ENCODE results near the gene GALNT12.

Gene GALNT12

GRCh38 chr9:98869078-98869745, 61.7 kb downstream of the GALNT12 start:
- CTCF ChIA-PET, result interaction anchor here (0.6 to 1.4 kb wide), 3 partner anchors 11 to 759 kb away, joined by 3 to 4 read pairs (median 4); no protein-coding TSS in a partner anchor
- no peaks in the 10 kb centered on the region for H3K9me3 ChIP-seq (ENCODE audit: control insufficient read depth, insufficient read depth, low read depth, low read length)
- TF ChIP-seq RBAK (tag by site-specific recombination; IDR thresholded peaks at IDR 0.05) (peak; percentile 88; the same call in 1 of the 2 replicates), ZNF302 (tag by site-specific recombination; IDR thresholded peaks at IDR 0.05; ENCODE audit: low read depth) (no peak), ZNF654 (tag by site-specific recombination; IDR thresholded peaks at IDR 0.05; ENCODE audit: low read depth) (no peak), YY2 (tag by site-specific recombination; IDR thresholded peaks at IDR 0.05) (no peak)
- no peaks in the 10 kb centered on the region for H3K4me1 ChIP-seq (ENCODE audit: control insufficient read depth, insufficient read depth, low read length)
- H3K27ac ChIP-seq (ENCODE audit: extremely low read depth, low read depth, low read length), result no peak overlapping the region
- no peak overlapping the region for H3K4me3 ChIP-seq (ENCODE audit: low read depth, low read length)
- no peaks in the 10 kb centered on the region for H3K36me3 ChIP-seq (ENCODE audit: control insufficient read depth in 2 of 2, insufficient read depth in 1 of 2, low read length in 2 of 2)
- POLR2A ChIA-PET, result interaction anchor here (0.7 kb wide), 1 partner anchor 12 kb away, joined by 6 read pairs; no protein-coding TSS in a partner anchor

GRCh38 chr9:98869866-98870265, 62.4 kb downstream of the GALNT12 start:
- Histone ChIP-seq H3K4me1 (ENCODE audit: control insufficient read depth, insufficient read depth, low read length) (no peaks in the 10 kb centered on the region), H3K27ac (ENCODE audit: extremely low read depth, low read depth, low read length) (no peak overlapping the region), H3K9me3 (ENCODE audit: control insufficient read depth, insufficient read depth, low read depth, low read length) (no peaks in the 10 kb centered on the region), H3K4me3 (ENCODE audit: low read depth, low read length) (no peak overlapping the region), H3K36me3 (ENCODE audit: control insufficient read depth in 2 of 2, insufficient read depth in 1 of 2, low read length in 2 of 2) (no peaks in the 10 kb centered on the region)
- CTCF ChIA-PET, result interaction anchor here (0.6 to 1.4 kb wide), 4 partner anchors 12 to 758 kb away, joined by 3 to 4 read pairs (median 4); no protein-coding TSS in a partner anchor
- TF ChIP-seq ZNF354C (tag by site-specific recombination; IDR thresholded peaks at IDR 0.05; ENCODE audit: borderline replicate concordance, low read depth) (no peak), ZNF24 (tag by site-specific recombination; IDR thresholded peaks at IDR 0.05) (no peak), ZNF155 (tag by site-specific recombination; IDR thresholded peaks at IDR 0.05) (no peak), GLI2 (tag by site-specific recombination; IDR thresholded peaks at IDR 0.05; ENCODE audit: borderline replicate concordance, low read depth) (no peak), ZBTB1 (tag by site-specific recombination; IDR thresholded peaks at IDR 0.05) (no peak), YY2 (tag by site-specific recombination; IDR thresholded peaks at IDR 0.05) (no peak), REPIN1 (tag by site-specific recombination; IDR thresholded peaks at IDR 0.05; ENCODE audit: low read depth) (no peak), ZNF335 (tag by site-specific recombination; conservative IDR thresholded peaks at IDR 0.05) (no peak), ZNF112 (tag by site-specific recombination; IDR thresholded peaks at IDR 0.05) (no peak), BCL6B (tag by site-specific recombination; IDR thresholded peaks at IDR 0.05) (no peak), ZNF514 (tag by site-specific recombination; IDR thresholded peaks at IDR 0.05) (no peak), HOXC10 (CRISPR knock-in tag; IDR thresholded peaks at IDR 0.05) (no peak), INSM2 (tag by site-specific recombination; IDR thresholded peaks at IDR 0.05) (no peak), ZNF214 (tag by site-specific recombination; IDR thresholded peaks at IDR 0.05; ENCODE audit: borderline replicate concordance) (no peak), ZBTB26 (tag by site-specific recombination; optimal IDR thresholded peaks at IDR 0.05) (no peak), ZBTB8A (tag by site-specific recombination; IDR thresholded peaks at IDR 0.05) (no peak), ZNF221 (tag by site-specific recombination; IDR thresholded peaks at IDR 0.05; ENCODE audit: borderline replicate concordance) (no peak)
- POLR2A ChIA-PET, result interaction anchor here (0.7 kb wide), 1 partner anchor 12 kb away, joined by 6 read pairs; no protein-coding TSS in a partner anchor

Measured in HEK293 (cell line).